HG03342 (cell line): ENCODE measurements around the gene SCYGR2.
"Not testable (repeated sequence)": the region's sequence is repeated elsewhere in the genome, so short reads cannot be mapped to it uniquely, and the experiment has no call there.

ENCODE experiments used
- ATAC-seq: cut with Tn5 transposase; IDR thresholded peaks from one replicate; pipeline ENCODE4 v1.9.1; 2021; ENCODE audit warnings: mild to moderate bottlenecking, moderate library complexity; ENCODE audit not compliant: unreplicated experiment

The SCYGR2 gene

GRCh38 chr2:227598835-227599503 lies at the start of gene SCYGR2:
SCYGR2 (plus strand) TSS chr2:227598893; CDS start chr2:227598893, 0 bp downstream.
- ATAC-seq = not testable (repeated sequence)

GRCh38 chr2:227551836-227552235 lies 46.9 kb upstream of the SCYGR2 start:
- ATAC-seq = no peak

- ATAC-seq = no peak
These were observed 36.1 kb upstream of the SCYGR2 start for GRCh38 chr2:227562581-227562980.

GRCh38 chr2:227565080-227565479 lies 33.6 kb upstream of the SCYGR2 start:
- ATAC-seq = no peak

- ATAC-seq = no peak
These were observed 32.7 kb upstream of the SCYGR2 start for GRCh38 chr2:227566012-227566411.

- no peak for ATAC-seq
These were observed 29.9 kb upstream of the SCYGR2 start for GRCh38 chr2:227568852-227569169.

- ATAC-seq = no peak
These were observed 28.1 kb upstream of the SCYGR2 start for GRCh38 chr2:227570615-227571014.

GRCh38 chr2:227576110-227576509 lies 22.6 kb upstream of the SCYGR2 start:
- ATAC-seq = no peak

GRCh38 chr2:227576812-227577211 lies 21.9 kb upstream of the SCYGR2 start:
- ATAC-seq = no peak

GRCh38 chr2:227577555-227577954 lies 21.1 kb upstream of the SCYGR2 start:
- no peak for ATAC-seq

- no peak for ATAC-seq
These were observed 20.1 kb upstream of the SCYGR2 start for GRCh38 chr2:227578642-227579041.

GRCh38 chr2:227579791-227580190 lies 18.9 kb upstream of the SCYGR2 start:
- ATAC-seq = no peak

- no peak for ATAC-seq
These were observed 16.3 kb upstream of the SCYGR2 start for GRCh38 chr2:227582369-227582768.

- ATAC-seq = peak; percentile 73
These were observed 5.9 kb upstream of the SCYGR2 start for GRCh38 chr2:227592694-227593387.

- ATAC-seq = no peak
These were observed 2.9 kb upstream of the SCYGR2 start for GRCh38 chr2:227595797-227596196.

GRCh38 chr2:227597036-227597435 lies 1.7 kb upstream of the SCYGR2 start:
- ATAC-seq = no peak

- ATAC-seq = no peak
These were observed 695 bp upstream of the SCYGR2 start for GRCh38 chr2:227597998-227598397.

- ATAC-seq = no peak
These were observed 3.7 kb downstream of the SCYGR2 start for GRCh38 chr2:227602358-227602757.

- ATAC-seq = no peak
These were observed 7.8 kb downstream of the SCYGR2 start for GRCh38 chr2:227606476-227606875.

GRCh38 chr2:227607941-227608340 lies 9.2 kb downstream of the SCYGR2 start:
- no peak for ATAC-seq

GRCh38 chr2:227608561-227609338 lies 10.1 kb downstream of the SCYGR2 start:
- no peak for ATAC-seq

GRCh38 chr2:227610123-227610522 lies 11.4 kb downstream of the SCYGR2 start:
- ATAC-seq = no peak
